HG02852 (cell line): ENCODE data around the gene MDN1.
"Not testable (repeated sequence)": the region's sequence is repeated elsewhere in the genome, so short reads cannot be mapped to it uniquely, and the experiment has no call there.

Experiments
- ATAC-seq: cut with Tn5 transposase; IDR thresholded peaks from one replicate; pipeline ENCODE4 v1.9.1; 2021; ENCODE audit warnings: mild to moderate bottlenecking, moderate library complexity; ENCODE audit not compliant: unreplicated experiment

MDN1 gene

DNA sequence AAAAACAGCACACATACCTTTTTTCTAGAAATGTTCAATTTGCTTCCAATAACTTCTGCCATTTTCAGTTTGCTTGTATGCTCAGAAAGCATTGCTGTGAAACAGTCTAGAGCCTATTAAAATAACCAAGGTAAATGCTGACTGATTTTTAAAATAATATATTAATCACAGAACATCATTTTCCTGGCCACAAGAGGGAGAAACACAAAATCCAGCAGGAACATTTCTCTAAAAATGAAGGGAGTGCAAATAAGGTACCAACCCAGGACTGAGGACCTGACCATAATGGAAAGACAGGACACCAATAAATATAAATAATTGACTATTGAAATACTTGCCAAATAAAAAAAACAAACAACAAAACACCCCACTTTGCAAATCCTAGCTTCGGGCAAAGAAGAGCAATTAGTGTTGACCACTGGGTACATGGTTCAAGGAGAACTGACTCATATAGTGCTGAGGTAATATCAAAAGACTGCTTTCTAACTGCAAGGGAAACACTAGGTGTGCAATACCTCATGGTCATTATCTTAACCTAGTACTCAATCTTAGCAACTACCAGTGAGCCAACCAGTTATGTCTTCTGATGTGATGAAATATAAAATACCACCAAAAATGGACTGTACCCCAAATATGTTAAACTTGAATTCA is 42.9 kb downstream of the MDN1 start:
- ATAC-seq: no peak

GRCh38 chr6:89775150-89775549 is 44.4 kb downstream of the MDN1 start:
- no peak for ATAC-seq

DNA sequence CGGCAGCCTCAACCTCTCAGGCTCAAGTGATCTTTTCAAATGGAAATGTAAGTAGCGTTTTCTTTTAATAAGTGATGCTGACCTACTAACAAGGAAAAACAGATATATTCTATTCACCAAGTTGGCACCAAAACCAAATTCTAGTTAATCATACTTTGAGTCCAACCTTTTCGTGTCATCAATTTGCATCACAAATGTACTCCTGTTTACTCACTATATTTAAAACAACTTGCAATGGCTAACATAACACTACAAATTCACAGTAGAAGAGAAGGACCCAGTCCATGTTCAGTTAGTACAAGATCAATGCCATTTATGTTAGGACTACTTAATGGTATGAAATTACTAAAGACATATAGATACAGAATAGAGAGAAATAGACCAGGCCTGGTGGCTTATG is 50.0 kb downstream of the MDN1 start:
- ATAC-seq: no peak

- no peak for ATAC-seq
Measured at GRCh38 chr6:89768324-89768723, 51.3 kb downstream of the MDN1 start.

DNA sequence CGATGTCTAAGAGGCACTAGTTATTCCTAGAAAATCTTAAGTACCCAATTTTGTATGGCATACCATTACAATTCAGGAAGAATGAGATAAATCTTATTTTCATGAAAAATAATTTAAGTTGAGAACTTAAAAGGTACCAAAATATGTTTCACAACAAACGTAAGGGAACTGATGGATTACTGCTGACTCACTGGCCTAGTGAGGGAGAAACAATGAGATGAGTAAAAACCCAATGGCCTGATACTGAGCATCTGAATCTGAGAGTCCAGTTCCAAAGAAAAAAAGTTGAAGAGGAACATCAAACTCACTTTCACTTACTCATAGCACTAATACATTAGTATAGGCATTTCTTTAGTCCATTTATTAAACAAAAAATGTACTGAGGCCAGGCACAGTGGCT is 56.0 kb downstream of the MDN1 start:
- no peak for ATAC-seq

DNA sequence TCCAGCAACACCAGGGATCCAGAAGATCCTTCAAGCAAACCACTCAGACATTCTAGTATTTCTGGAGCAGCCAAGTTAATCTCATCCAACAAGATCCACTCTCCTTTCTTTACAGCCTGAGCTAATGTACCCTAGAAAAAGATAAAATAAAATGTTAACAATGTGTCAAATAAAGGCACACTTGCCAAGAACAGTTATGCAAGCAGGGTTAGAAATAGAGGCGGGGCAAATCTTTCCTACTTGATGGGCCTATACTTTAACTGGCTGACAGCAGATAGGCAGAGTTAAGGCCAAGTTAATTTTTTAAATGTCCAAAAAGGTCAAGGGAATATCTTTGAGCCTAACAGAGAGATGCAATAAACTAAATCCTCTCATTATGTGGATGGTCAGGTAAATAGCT is 60.8 kb downstream of the MDN1 start:
- ATAC-seq: no peak

DNA sequence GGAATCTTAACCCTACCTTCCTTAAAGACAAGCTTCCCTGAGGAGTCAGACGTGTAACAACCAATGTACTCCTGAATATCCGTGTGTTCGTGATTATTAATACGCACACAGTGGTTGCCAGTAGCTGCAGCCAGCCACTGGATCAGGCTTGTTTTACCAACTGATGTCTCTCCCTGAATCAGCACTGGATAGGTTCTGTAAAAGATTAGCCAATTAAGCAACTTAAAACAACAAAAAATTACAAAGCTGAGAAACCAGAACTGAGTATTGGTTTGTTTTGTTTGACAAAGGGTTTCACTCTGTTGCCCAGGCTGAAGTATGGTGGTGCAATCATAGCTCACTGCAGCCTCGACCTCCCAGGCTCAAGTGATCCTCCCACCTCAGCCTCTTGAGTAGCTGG is 69.3 kb downstream of the MDN1 start:
- ATAC-seq: no peak

DNA sequence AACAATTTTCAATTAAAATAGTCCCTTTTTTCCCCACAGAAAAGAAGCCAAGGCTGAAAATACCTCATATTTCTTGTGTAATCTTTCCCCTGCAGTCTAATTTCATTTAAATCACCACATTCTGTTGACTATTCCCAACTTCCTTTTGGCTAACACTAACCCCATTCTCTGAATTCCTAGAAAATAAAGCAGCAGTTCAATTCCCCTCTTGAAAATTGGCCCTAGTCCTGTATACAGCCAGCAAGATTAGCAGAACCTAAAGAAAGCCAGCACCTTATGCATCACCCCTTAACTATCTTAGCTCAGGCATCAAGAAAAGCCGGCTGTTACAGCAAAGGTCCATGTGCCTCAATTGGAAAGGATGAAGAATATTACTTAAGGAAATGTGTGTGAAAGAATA is 69.7 kb downstream of the MDN1 start:
- ATAC-seq: no peak

DNA sequence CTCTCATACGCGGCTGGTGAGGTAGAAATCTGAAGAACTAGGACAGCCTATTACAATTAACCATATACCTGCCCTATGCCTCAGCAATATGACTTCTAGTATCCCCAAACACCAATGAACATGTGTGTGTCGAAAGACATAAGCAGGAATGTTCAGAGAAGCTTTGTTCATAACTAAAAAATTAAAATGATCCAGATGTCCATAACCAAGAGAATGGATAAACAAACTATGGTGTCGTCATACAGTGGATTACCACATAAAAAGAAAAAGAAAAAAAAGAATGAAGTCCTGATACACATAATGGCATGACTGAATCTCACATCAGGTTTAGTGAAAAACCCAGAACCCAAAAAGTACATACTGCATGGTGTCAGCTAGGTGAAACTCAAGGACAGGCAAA is 73.9 kb downstream of the MDN1 start:
- no peak for ATAC-seq

DNA sequence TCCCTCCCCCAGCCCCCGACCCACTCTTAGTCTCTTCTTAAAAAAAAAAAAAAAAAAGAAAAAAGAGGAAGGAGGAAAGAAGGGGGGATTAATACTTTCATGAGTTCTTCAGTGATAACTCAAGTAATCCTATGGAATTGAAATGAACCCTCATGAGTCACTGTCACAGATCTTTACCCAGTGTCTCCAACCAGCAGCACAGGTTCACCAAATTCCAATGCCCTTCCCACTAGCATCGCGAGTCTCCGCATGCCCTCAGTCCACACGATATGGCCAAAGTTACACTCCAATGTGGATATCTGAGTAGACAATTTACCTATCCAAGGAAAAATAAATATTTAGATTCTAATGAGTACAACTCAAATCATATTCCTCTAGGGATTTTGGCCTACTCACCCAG is 74.5 kb downstream of the MDN1 start:
- ATAC-seq: no peak

- no peak for ATAC-seq
Measured at GRCh38 chr6:89736893-89737292, 82.7 kb downstream of the MDN1 start.

DNA sequence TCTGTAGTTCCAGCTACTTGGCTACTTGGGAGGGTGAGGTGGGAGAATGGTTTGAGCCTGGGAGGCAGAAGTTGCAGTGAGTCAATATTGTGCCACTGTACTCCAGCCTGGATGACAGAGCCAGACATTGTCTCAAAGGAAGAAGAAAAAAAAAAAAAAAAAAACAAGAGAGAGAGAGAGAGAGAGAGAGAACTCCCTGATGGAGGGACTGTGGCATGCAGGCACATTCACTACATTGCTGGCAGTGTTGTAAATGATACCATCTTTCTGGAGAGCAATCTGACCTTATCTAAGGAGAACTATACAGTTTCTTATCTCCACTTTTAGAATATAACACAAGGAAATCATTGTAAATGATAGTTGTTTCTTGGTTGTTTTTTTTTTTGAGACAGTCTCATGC is 85.1 kb downstream of the MDN1 start:
- no peak for ATAC-seq

DNA sequence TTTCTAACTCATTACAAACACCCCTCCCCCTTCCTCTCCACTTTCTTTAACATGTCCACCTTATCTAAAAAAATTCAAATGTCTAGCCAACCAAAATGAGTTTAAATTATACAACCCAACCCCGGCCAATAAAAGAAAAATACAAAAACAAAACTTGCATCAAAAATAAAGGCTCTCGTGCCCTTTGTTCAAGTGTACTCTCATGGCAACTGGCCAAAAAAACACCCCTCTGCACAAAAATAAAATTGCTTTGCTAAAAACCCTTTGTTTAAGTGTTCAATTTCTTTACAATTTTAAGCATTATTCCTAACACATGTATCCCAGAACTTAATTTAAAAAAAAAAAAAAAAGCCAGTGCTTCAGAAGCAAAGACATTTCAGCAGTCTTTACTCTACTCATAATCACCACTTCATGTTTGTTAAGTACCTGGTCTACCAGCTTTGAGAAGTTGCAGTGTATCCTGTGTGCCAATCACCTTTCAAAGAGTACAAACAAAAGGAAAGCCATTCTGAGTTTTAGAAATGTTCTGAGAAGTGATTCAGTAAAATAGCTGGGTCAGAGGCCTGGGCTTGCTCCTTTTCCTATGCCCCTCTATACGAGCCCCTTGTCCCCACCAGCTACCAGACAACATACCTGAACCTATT is 87.5 kb downstream of the MDN1 start:
- no peak for ATAC-seq

DNA sequence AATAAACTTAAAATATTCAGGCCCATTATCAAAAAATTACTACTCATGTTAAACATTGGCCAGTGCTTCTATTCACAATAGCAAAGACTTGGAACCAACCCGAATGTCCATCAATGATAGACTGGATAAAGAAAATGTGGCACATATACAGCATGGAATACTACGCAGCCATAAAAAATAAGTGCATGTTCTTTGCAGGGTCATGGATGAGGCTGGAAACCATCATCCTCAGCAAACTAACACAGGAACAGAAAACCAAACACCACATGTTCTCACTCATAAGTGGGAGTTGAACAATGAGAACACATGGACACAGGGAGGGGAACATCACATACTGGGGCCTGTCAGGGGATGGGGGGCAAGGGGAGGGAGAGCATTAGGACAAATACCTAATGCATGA is 88.3 kb downstream of the MDN1 start:
- not testable (repeated sequence) for ATAC-seq

DNA sequence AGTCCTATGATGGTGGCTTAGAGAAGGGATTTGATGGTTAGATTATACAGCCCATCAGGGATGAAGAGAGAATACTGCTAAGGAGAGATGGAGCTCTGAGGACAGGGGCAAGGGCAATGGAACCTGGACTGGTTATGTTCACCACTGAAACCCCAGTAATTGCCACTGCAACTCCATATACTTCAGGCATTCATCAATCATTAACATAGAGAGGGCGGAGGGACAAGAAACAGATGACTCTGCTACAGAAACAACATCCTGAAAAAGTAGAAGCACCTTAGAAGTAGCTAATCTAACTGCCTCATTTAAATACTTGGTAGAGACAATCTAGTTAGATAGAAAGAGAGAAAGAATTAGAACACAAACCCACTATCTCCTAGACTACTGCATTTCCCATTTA is 89.8 kb downstream of the MDN1 start:
- no peak for ATAC-seq

GRCh38 chr6:89727501-89727900 is 92.1 kb downstream of the MDN1 start:
- no peak for ATAC-seq

- no peak for ATAC-seq
Measured at GRCh38 chr6:89724981-89725380, 94.6 kb downstream of the MDN1 start.

GRCh38 chr6:89723046-89723445 is 96.5 kb downstream of the MDN1 start:
- ATAC-seq: no peak

- ATAC-seq: no peak
Measured at GRCh38 chr6:89716532-89716931, 103.1 kb downstream of the MDN1 start.

GRCh38 chr6:89711801-89712200 is 107.8 kb downstream of the MDN1 start:
- ATAC-seq: no peak

DNA sequence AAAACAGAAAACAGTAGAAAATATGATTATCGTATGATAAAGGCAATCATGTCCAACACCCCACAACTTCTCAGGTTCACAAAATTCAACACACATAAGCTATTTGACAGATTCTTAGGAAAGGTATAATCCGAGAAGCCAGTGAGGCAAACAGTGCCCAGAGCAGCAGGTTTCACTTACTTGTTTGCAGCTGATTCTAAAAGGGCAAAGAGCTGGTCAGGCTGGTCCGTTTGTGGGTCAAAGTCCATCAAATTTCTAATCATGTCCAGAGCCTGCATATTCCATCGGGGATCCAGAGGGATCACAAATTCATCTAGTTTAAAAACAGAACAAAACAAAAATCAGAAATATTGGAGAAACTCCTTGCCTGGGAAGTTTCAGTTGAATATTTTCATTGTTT is 111.3 kb downstream of the MDN1 start:
- no peak for ATAC-seq

- ATAC-seq: no peak
Measured at GRCh38 chr6:89707766-89708165, 111.8 kb downstream of the MDN1 start.

DNA sequence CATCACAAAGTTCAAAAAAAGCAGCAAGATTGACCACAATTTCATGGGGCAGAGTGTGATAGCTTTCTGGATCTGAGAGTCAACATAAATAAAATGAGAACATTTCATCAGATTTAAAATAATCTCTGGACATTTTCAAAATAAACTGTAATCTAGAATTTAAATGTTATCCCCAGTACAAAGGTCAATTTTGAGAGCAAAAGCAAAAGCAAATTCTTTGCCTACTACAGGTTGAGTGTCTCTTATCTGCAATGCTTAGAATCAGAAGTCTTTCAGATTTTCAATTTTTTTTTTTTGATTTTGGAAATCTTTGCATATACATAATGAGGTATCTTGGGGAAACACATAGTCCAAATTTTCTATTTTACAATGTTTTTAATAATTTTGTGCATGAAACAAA is 113.5 kb downstream of the MDN1 start:
- no peak for ATAC-seq
